ENCODE measurements around the gene C2orf78.
A peak's percentile ranks its signal among the peaks of the same experiment; 100 is the strongest.

C2orf78 gene

GRCh38 chr2:73827660-73828388 is 43.8 kb downstream of the C2orf78 start:
- Histone ChIP-seq H2AFZ (peak overlapping the region; percentile 93), H3K4me3 (ENCODE audit: low read depth, low read length) (peak overlapping the region; percentile 88), H3K36me3 (ENCODE audit: control insufficient read depth, insufficient read depth, low read length) (no peaks in the 10 kb centered on the region), H3K4me2 (ENCODE audit: low read length) (peak overlapping the region; percentile 93), H3K9ac (no peak overlapping the region), H3K27me3 (ENCODE audit: control insufficient read depth, insufficient read depth, low read length) (no peaks in the 10 kb centered on the region), H3K4me1 (peaks cover 4% of the 10 kb centered on the region), H3K27ac (peak overlapping the region; percentile 86), H3K9me3 (ENCODE audit: control insufficient read depth, low read length) (no peaks in the 10 kb centered on the region), H3K79me2 (peaks cover 9% of the 10 kb centered on the region)
- no peak for TF ChIP-seq CTCF (IDR thresholded peaks at IDR 0.05)

GRCh38 chr2:73828389-73828817 is 44.4 kb downstream of the C2orf78 start:
- peaks cover 9% of the 10 kb centered on the region for H3K79me2 ChIP-seq
- H3K9me3 ChIP-seq (ENCODE audit: control insufficient read depth, low read length), result no peaks in the 10 kb centered on the region
- TF ChIP-seq CTCF (IDR thresholded peaks at IDR 0.05), result no peak
- H3K27me3 ChIP-seq (ENCODE audit: control insufficient read depth, insufficient read depth, low read length), result no peaks in the 10 kb centered on the region
- H3K27ac ChIP-seq, result peak overlapping the region; percentile 86
- no peak overlapping the region for H3K9ac ChIP-seq
- peak overlapping the region; percentile 93 for H3K4me2 ChIP-seq (ENCODE audit: low read length)
- peak overlapping the region; percentile 88 for H3K4me3 ChIP-seq (ENCODE audit: low read depth, low read length)
- peaks cover 4% of the 10 kb centered on the region for H3K4me1 ChIP-seq
- H2AFZ ChIP-seq, result peak overlapping the region; percentile 93
- no peaks in the 10 kb centered on the region for H3K36me3 ChIP-seq (ENCODE audit: control insufficient read depth, insufficient read depth, low read length)

- Histone ChIP-seq H3K4me3 (ENCODE audit: low read depth, low read length) (peak within 1 kb of the TSS; percentile 88), H3K27ac (peak within 1 kb of the TSS; percentile 86), H2AFZ (peak within 1 kb of the TSS; percentile 93), H3K9me3 (ENCODE audit: control insufficient read depth, low read length) (no peaks in the 10 kb centered on the region), H3K36me3 (ENCODE audit: control insufficient read depth, insufficient read depth, low read length) (no peaks in the 10 kb centered on the region), H3K4me2 (ENCODE audit: low read length) (peak within 1 kb of the TSS; percentile 93), H3K79me2 (peaks cover 13% of the 10 kb centered on the region), H3K27me3 (ENCODE audit: control insufficient read depth, insufficient read depth, low read length) (no peaks in the 10 kb centered on the region), H3K9ac (peak within 1 kb of the TSS; percentile 41), H3K4me1 (peaks cover 4% of the 10 kb centered on the region)
- no peak for TF ChIP-seq CTCF (IDR thresholded peaks at IDR 0.05)
Observed at GRCh38 chr2:73828818-73829570, 45.0 kb downstream of the C2orf78 start, which contains the start of gene STAMBP. STAMBP (plus strand) TSS chr2:73828961; CDS start chr2:73830857, 1,896 bp downstream.

- TF ChIP-seq CTCF (IDR thresholded peaks at IDR 0.05), result no peak
- Histone ChIP-seq H3K4me1 (peaks cover 4% of the 10 kb centered on the region), H3K4me3 (ENCODE audit: low read depth, low read length) (no peak overlapping the region), H3K27me3 (ENCODE audit: control insufficient read depth, insufficient read depth, low read length) (no peaks in the 10 kb centered on the region), H3K36me3 (ENCODE audit: control insufficient read depth, insufficient read depth, low read length) (no peaks in the 10 kb centered on the region), H3K27ac (no peak overlapping the region), H3K4me2 (ENCODE audit: low read length) (no peak overlapping the region), H3K9me3 (ENCODE audit: control insufficient read depth, low read length) (no peaks in the 10 kb centered on the region), H3K79me2 (peaks cover 13% of the 10 kb centered on the region), H2AFZ (no peak overlapping the region), H3K9ac (no peak overlapping the region)
Observed at GRCh38 chr2:73830871-73831401, 47.0 kb downstream of the C2orf78 start.
